Measurements from ENCODE around the gene NEURL3. TPM values are rescaled to one million over a fixed set of nuclear protein-coding genes. Genes with fewer than 3 reads are reported as not detected.

The NEURL3 gene
- total RNA-seq, 1 donor = 0.27 TPM

DNA sequence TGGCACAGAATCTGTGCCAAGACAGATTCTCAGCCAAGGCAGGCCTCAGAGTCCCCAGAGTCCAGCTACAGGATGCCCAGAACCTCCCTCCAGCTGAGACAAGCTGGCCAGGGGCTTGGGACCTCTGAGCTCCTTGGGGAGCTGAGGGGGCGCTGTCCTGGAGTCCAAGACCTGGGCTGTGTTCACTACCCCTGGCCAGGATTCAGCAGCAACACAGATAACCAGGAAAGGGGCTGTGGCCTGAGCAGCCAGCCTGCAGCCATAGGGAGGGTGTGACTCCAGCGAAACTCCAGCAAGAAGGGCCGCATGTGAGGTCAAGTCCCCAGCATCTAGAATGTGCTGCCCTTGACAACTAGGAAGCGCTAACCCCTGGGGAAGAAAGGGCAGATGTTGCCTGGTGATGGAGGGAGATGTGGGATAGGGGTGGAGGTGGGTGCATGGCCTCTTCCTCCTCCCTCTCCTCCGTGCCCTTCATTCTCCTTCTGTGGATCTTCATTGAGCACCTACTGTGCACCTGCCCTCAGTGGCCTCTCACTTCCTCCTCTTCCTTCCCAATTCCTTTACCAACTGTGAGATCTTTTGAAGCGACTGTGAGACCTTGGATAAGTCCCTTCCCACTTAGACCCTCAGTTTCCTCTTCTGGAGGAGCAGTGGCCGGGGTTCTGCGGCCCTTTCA, 23.7 kb upstream of the NEURL3 start:
- no peak for DNase-seq (ENCODE audit: low read depth in 2 of 3, low spot score in 2 of 3)

DNA sequence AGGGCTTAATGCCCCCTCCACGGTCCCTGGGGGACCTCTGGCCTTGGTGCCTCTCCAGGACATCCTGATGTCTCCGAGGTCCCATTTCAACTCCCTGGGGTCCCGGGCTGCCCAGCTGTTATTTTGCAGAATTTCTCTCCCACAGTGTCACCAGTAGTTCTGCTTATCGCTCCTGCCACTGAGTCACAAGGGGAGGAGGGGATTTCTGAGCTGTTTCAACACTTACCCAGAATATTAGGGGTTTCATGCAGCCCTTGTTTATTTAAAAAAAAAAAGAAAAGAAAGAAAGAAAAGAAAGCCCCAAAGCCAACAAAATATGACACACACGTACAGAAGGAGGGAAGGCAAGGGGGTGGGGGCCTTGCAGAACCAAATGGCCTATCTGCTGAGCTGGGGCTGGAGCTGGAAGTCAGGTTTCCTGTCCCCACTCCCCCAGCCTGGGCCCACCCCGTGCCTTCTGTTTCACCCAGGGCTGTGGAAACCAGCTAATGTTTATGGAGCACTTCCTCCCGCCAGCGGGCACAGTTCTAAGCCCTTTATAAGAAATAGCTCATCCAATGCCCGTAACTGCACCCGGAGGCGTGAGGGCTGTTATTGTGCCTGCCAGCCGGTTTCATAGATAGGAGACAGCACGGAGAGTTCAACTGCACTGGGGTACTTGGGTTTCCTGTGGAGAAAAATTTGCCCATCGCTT, 23.0 kb upstream of the NEURL3 start:
- DNase-seq (ENCODE audit: low read depth in 2 of 3, low spot score in 2 of 3) = peak in 2 of 3 donors; percentile 80 to 91

DNA sequence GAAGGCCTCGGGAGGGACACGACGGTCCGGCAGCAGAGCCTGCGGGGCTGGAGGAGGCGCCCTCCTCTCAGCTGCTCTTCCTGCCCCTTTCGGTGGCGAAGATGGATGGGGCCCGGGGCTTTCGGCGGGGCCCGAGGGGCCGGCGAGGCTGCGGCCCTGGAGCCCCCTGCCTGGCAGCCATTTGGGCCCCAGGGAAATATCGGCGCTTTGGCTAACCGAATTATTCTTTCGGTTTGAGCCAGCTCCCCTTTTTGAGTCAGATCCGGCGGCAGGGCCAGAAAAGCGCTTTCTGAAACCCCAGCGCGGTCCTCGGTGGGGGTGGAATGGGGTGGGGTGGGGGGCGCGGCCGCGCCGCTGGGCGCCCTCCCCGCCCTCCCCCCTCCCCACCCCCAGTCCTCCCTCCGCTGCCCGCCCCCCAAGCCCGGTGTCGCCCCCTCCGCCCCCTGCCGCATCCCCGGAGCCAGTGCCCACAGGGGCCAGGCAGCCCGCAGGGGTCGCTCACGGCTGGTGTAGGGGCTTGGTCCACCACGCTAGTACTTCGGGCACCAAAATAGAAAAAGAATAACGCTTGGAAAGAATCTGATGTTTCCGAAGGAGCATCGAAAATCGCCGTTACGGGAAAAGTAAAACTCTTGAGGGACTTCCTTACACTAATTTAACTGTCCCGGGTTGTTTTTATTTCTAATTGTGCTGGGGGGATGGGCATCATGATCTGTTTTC, 22.3 kb upstream of the NEURL3 start:
- peak in 2 of 3 donors; percentile 83 to 87 for DNase-seq (ENCODE audit: low read depth in 2 of 3, low spot score in 2 of 3)

DNA sequence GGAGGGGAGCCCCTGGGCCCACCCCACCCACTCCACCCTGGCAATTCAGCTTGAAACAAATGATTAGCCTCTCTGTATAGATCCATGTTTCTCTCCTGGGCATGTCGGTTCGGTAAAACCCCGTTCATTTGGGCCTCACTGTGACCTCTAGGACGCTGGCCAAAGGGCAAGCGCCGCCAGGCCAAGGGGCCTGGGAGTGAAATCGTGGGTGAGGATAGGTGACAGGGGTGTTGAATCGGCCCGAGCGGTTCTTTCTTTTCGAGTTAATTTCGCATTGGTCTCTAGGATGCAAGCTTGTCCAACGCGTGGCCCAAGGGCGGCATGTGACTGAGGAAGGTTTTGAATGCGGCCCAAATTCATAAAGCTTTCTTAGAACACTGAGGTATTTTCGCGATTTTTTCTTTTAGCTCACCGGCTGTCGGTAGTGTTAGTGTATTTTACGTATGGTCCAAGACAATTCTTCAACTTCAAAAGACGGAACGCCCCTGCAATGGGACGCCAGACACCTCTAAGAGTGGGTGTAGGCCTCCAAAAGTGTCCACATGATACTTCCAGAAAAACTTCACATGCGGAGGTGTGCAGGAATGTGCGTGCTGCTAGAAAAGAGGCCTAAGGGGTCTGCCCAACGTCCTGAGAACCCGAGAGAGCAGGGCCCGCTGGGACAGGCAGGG, 21.6 kb upstream of the NEURL3 start:
- no peak for DNase-seq (ENCODE audit: low read depth in 2 of 3, low spot score in 2 of 3)

DNA sequence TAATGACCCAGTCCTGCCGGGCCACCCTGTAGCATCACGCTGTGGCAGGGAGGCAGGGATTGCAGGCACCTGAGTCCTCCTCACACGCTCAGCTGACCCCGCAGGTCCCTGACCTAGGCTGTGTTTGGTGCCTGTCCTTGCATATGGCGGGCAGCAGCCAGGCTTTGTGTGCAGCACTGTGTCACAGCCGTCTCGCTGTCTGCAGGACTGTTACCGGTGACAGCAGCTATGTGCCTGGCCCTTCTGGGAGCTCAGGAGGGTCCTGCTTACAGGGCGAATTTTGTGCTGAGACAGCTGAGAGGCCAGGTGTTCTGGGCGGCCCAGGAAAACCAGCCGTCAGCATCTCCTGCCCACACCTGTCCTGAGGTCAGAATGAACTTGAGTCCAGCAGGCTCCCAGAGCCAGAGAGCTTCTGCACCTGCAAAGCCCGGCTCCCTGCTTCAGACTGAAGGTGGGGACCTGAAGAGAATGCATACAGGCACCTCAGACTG, 21.0 kb upstream of the NEURL3 start:
- DNase-seq (ENCODE audit: low read depth in 2 of 3, low spot score in 2 of 3) = no peak

DNA sequence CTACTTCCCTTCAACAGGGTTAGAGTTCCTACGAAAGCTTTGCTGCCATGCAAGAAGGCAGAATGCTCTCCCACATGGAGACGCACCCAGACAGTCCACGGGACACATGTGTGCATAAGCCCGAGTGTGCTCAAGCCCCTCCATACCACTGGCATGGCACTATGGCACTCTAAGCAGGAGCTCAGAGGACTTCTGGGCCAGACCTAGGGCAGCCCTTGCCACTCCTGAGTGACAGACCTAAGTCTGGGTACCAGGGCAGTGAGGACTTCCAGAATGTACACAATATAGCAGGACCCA, 20.0 kb upstream of the NEURL3 start:
- DNase-seq (ENCODE audit: low read depth in 2 of 3, low spot score in 2 of 3) = no peak

DNA sequence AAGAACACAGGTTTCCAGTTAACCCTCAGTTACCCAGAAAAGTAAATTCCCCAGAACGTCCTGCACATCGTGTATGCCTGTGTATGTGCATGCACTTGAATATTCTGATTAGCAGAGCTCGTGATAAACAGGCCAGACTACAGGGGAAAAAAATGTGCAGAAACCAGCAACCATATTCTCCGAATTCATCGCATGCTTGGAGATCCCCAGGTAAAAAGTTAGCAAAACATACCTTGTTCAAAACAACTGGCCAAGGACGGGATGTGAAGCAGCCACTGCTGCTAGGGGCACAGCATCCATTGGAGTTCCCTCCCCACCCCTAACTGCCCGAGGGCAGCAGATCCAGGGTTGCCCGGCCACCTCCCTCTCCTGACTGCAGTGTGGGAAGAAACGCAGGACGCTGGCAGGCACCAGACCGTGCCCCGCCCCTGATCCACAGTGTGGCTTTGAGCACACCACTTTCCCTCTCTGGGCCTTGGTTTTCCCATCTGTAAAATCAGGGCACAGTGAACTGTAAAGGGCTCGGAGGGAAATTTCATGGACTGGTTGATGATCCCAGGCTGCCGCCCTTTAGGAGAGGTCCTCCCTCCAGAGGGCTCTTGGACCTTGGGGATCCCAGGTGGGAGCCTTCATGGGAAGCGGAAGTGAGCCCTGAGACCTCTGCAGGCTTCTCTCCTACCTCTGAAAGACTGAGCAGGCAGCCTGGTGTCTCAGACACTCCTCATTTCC, 19.5 kb upstream of the NEURL3 start:
- DNase-seq (ENCODE audit: low read depth in 2 of 3, low spot score in 2 of 3) = no peak

DNA sequence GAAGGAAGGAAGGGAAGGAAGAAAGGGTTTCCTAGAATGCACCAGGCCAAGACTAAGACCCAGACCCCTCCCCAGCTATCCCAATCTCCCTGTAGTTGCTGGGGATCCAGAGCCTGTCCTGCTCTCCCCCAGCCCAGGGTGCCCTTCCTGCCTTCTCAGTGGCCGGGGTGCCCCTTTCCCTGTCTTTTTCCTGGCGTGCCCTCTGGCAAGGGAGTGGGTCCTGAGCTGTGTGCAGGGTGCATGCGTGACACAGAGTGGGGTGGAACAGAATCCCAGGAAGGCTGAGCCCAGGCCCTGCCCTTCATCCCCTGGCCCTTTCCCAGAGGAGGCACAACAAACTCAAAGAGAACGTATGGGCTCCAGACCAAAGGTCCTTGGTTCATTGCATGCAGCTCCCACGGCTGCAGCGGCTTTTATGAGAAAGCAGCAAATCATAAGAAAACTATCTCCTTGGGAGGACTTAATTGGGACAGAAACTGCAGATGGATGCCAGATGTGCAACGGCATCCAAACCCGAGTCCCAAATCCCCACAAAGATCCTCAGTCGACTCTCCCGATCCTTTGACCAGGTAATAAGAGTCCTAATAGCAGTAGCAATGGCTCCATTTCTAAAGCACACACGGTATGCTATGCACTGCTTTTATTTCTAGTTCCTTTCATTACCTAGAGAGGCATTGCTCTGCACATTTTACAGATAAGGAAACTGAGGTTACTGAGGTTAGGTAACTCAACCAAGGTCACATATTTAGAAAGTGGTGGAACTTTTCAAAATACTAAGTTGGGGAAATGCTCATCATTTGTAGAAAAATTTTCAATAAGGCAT, 18.7 kb upstream of the NEURL3 start:
- DNase-seq (ENCODE audit: low read depth in 2 of 3, low spot score in 2 of 3) = no peak

DNA sequence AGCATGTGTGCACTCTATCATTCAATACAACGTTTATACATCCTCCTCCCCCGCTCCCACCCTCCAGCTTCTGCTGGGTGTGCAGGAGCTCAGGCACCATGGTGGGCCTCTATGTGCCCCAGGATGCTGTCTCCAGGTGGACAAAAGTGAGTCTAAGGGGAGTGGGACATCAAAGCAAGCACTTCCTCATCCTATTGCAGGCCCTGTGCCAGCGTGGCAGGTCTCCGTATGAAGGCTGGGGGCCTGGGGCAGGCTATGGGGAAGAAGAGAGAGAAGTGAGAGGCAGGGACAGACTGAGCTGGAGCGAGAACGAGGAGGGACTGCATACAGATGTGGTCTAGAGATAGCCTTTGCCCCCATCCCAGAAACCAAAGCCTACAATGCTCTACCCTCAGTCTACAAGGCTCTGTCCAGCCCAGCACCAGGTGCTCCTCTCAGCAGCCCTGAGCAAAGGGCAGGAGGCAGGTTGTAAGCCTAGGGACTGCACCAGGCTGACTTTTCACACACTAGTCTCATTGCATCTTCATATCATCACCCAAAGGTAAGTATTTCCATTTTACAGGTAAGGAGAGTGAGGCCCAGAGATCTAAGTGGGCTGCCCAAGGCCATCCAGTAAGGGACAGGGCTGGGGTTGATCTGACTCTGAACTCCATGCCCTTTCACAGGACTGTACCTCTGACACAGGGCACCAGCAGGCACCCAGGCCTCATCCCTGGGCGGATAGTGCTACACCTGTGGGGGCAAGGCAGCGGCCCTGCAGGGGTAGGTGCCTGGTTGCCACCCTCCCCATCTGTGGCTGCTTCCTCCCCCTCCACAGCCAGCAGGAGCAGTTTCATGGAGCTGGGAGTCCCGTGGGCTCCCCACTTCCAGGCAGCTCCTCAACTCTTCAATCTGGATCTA, 17.4 kb upstream of the NEURL3 start:
- DNase-seq (ENCODE audit: low read depth in 2 of 3, low spot score in 2 of 3) = peak in 1 of 3 donors; percentile 63

DNA sequence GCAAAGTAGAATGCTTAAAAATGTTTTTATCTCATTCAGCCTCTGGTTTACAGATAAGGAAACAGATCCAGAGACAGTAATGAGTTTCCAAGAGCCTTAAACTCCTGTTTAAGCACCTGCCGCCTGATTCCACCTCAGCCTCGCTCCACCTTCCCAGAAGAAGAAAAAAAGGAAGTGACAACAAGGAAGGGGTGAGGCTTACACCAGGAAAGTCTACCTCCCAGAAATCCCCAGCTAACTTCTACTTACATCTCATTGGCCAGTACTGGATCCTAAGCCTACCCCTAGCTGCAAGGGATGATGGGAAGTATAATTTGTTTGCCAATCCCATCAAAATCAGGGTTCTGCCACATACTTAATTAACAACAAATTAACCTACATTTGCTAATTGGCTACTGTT, 16.1 kb upstream of the NEURL3 start:
- DNase-seq (ENCODE audit: low read depth in 2 of 3, low spot score in 2 of 3) = no peak

DNA sequence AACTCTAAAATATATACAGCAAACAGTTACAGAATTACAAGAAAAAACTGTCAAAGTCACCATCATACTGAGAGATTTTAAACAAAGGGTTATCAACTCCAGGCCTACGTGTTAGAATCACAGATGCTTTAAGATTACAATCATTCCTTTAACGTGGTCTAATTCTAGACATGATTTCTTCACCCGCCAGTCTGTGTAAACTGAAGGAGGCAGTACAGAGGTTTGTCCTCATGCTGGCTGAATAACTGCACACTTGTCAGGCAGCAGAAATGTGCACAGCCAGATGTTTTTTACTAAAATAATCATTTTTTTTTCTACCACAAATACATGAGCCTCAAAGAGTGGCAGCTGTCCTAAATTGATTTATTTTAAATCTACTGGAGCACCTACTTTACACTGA, 15.5 kb upstream of the NEURL3 start:
- DNase-seq (ENCODE audit: low read depth in 2 of 3, low spot score in 2 of 3) = no peak

DNA sequence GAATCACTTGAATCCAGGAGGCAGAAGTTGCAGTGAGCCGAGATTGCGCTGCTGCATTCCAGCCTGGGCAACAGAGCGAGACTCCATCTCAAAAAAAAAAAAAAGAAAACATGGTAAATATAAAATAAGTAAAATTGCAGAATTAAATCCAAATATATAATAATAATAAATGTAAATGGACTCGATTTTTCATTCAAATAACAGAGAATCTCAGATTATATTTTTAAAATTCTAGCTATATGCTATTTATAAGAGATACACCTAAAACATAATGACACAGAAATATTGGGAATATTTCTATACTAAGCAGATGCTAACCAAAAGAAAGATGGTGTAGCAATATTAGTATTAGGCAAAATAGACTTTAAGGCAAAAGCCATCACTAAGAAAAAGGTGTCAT, 15.1 kb upstream of the NEURL3 start:
- DNase-seq (ENCODE audit: low read depth in 2 of 3, low spot score in 2 of 3) = no peak

DNA sequence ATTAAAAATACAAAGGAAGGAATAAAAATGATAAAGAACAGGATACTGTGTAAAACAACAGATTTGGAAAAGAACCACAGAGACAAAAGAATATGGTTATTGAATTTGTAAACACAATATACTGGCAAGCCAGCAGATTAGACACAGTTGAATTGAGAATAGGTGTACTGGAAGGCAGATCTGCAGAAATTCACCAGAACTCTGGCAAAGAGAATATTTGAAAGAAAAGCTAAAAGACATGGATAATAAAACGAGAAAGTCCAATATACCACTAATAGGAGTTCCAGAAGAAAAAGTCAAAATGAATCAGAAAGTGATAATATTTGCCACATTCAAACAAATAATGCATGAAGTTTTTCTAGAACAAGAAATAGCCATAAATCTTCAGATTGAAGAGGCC, 11.9 kb upstream of the NEURL3 start:
- DNase-seq (ENCODE audit: low read depth in 2 of 3, low spot score in 2 of 3) = no peak

DNA sequence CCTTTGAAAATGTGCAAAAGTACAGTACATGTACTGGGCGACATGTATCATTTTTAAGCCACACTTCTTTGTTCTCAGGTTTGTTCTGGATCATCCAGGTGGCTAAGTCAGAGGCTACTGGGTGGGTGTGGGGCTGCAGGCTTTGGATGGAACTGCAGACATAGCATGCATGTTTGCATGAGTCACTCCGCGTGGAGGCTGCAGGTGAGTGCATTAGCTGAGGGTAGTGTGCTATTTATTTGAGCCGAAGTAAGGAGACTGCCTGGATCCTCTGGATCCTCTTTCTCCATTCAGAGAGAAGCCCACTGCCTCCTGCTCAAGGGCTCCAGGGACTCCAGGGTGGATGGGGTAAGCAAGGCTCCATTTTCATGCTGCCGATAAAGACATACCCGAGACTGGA, 9.4 kb upstream of the NEURL3 start:
- DNase-seq (ENCODE audit: low read depth in 2 of 3, low spot score in 2 of 3) = no peak

DNA sequence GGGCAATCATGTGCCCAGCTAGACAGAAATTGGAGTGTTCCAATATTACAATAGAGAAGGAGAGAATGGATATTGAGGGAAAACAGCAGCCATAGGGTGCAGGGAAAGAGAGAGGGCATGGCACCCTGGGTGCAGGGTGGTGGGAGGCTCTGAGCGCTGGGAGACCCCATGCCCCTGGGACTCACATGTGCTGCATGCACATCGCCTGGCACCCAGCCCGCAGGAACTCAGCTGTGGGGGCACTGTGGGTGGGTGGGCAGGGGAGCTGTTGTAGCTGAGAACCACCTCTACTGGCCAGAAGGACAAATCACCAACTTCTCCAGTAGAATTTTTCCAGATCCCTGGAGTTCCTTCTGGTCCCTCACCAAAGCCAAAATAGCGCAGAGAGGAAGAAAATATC, 7.2 kb upstream of the NEURL3 start:
- no peak for DNase-seq (ENCODE audit: low read depth in 2 of 3, low spot score in 2 of 3)

DNA sequence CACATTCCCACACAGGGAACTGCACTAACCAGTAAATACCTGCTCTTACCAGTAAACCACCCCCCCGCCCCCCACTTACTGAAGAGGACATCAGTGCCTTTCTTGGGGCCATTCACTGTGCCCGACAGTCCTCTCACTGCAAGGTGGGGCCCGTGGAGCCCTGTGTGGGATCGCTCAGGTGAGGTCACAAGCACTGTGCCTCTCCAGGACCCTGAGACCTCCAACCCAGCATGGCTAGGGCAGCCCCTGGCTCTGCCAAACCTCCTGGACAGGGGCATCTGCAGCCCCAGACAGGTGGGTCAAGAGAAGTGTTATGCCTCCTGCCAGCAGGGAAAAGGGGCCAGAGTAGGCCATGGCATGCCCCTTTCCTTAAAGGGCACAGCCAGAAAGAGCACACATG, 6.7 kb upstream of the NEURL3 start:
- DNase-seq (ENCODE audit: low read depth in 2 of 3, low spot score in 2 of 3) = no peak

DNA sequence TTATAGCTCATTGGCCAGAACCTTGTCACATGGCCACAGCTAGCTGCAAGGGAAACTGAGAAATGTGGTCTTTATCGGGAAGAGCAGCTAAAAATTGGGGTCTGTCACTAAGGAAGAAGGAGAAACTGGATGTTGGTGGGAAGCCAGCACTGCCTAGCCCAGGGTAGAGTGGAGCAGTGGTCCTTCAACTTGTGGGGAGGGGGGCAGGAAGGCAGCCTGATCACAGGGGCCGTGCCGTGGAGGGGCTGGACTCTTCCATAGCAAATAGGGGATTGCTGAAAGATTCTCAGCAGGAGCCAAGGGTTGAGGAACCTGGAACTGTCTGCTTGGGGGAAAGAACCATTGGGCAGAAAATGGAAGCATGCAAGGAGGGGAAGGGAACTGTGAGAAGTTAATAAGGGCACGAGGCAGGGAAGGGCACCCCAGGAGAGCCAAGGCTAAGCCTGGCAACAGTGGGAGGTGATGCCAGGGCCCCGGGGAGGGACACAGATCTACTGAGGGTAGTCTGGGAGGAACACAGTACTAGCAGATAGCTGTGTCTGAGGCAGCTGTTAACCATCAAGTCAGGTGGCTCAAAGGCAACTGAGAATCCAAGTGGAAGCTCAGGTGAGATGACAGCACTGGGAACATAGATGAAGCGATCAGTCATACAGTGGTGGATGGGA, 5.9 kb upstream of the NEURL3 start:
- DNase-seq (ENCODE audit: low read depth in 2 of 3, low spot score in 2 of 3) = no peak

DNA sequence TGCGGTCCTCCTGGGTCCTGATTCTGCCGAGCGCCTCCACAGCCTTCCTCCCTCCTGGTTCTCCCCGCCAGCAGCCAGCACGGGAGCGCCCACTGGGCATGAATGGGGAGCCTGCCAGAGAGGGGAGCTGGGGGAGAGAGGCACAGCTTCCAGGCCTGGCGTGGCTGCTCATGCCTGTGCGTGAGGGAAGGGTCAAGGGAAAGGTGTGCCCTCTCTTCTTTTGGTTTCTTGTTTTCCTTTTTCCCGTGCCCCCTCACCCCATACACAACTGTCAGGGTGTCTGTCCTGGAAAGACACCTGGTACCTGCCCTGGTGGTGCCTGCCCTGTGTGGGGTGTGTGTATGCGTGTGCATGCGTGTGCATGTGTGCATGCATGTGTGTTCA, 4.7 kb upstream of the NEURL3 start:
- DNase-seq (ENCODE audit: low read depth in 2 of 3, low spot score in 2 of 3) = no peak
